NT2/D1 (cell line): ENCODE measurements around the gene AGRN.

ENCODE experiments used
- YY1 ChIP-seq: IDR thresholded peaks from 2 replicates; pipeline ENCODE4 v1.6.1; 2011; ENCODE audit not compliant: insufficient read length, insufficient read depth
- ZNF274 ChIP-seq: IDR thresholded peaks from 2 replicates; pipeline ENCODE4 v1.6.1; 2011; ENCODE audit warnings: mild to moderate bottlenecking, low read depth, low read length

DNA sequence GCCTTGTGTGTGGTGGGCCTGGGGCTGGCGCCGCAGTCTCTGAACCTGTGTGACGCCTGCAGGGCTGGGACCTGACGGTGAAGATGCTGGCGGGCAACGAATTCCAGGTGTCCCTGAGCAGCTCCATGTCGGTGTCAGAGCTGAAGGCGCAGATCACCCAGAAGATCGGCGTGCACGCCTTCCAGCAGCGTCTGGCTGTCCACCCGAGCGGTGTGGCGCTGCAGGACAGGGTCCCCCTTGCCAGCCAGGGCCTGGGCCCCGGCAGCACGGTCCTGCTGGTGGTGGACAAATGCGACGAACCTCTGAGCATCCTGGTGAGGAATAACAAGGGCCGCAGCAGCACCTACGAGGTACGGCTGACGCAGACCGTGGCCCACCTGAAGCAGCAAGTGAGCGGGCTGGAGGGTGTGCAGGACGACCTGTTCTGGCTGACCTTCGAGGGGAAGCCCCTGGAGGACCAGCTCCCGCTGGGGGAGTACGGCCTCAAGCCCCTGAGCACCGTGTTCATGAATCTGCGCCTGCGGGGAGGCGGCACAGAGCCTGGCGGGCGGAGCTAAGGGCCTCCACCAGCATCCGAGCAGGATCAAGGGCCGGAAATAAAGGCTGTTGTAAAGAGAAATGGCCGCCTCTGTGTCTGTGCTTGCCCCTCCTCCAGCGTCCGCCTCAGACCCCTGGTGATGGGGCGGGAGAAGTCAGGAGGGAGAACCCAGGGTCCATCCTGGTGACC, 5.8 kb upstream of the AGRN start:
- no peak for TF ChIP-seq YY1
- TF ChIP-seq ZNF274, result no peak
